ENCODE data around the gene ITPR1. TPM values are rescaled to one million over a fixed set of nuclear protein-coding genes. Genes with fewer than 3 reads are reported as not detected.

The ITPR1 gene
- total RNA-seq, 1 experiment from 2014 or later, result 7.5 TPM

- Mint-ChIP-seq H3K4me3 (ENCODE audit: unreplicated experiment) (peak overlapping the region; percentile 33), H3K27me3 (ENCODE audit: insufficient read depth, unreplicated experiment) (no peaks in the 10 kb centered on the region), H3K9me3 (ENCODE audit: unreplicated experiment) (no peaks in the 10 kb centered on the region), H3K36me3 (ENCODE audit: insufficient read depth, unreplicated experiment) (no peaks in the 10 kb centered on the region), H3K4me1 (ENCODE audit: insufficient read depth, unreplicated experiment) (peaks cover 20% of the 10 kb centered on the region), H3K27ac (ENCODE audit: low read depth, unreplicated experiment) (peak overlapping the region; percentile 79)
- CTCF ChIA-PET, result interaction anchor here (0.6 to 2.1 kb wide), 6 partner anchors 17 to 43 kb away, joined by 3 to 9 read pairs (median 4); no protein-coding TSS in a partner anchor
- BruUV-seq (replicated peaks), result no TSS peak
- POLR2A ChIA-PET, result interaction anchor here (1.0 to 1.7 kb wide), 6 partner anchors 9 to 77 kb away, joined by 3 to 8 read pairs (median 4); no protein-coding TSS in a partner anchor
- no peak for TF ChIP-seq CTCF (IDR thresholded peaks at IDR 0.05; ENCODE audit: unreplicated experiment)
- DNase-seq (ENCODE audit: unreplicated experiment), result peak; percentile 29
- intact Hi-C loops (cut with micrococcal nuclease), result no loop called here
These were observed 257.3 kb downstream of the ITPR1 start for GRCh38 chr3:4750306-4750968.

DNA sequence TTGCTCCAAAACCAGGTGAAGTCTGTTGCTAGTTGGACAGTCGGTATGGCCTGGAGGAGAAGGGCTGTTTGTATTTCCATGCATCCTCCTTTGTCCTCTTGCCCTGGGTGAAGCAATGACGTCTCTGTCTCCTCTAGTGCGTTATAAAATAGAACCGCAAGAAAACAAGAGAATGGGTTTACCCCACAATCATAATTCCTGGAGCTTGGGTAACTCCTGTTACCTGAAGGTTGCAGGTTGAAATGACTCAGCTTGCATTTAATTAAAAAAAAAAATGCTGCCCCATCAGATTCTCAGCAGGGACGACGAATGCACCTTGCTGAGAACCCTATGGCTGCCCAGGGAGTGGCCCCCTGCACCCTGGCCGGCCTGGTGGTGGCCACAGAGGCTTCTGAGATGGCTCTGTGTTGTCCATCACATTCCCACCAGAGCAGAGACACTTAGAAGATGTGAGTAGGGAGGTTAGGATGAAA, 257.9 kb downstream of the ITPR1 start:
- POLR2A ChIA-PET, result interaction anchor here (0.6 to 1.7 kb wide), 9 partner anchors 9 to 258 kb away, joined by 3 to 8 read pairs (median 4); partner anchors contain the start of gene ITPR1
- Mint-ChIP-seq H3K4me3 (ENCODE audit: unreplicated experiment) (peak overlapping the region; percentile 33), H3K27me3 (ENCODE audit: insufficient read depth, unreplicated experiment) (no peaks in the 10 kb centered on the region), H3K4me1 (ENCODE audit: insufficient read depth, unreplicated experiment) (peaks cover 20% of the 10 kb centered on the region), H3K36me3 (ENCODE audit: insufficient read depth, unreplicated experiment) (no peaks in the 10 kb centered on the region), H3K9me3 (ENCODE audit: unreplicated experiment) (no peaks in the 10 kb centered on the region), H3K27ac (ENCODE audit: low read depth, unreplicated experiment) (peak overlapping the region; percentile 79)
- CTCF ChIA-PET, result interaction anchor here (0.6 to 2.1 kb wide), 7 partner anchors 16 to 270 kb away, joined by 3 to 9 read pairs (median 3); no protein-coding TSS in a partner anchor
- DNase-seq (ENCODE audit: unreplicated experiment), result peak; percentile 70
- TSS peak; percentile 86 for BruUV-seq (replicated peaks)
- intact Hi-C loops (cut with micrococcal nuclease), result no loop called here
- TF ChIP-seq CTCF (IDR thresholded peaks at IDR 0.05; ENCODE audit: unreplicated experiment), result no peak

GRCh38 chr3:4751502-4752101, 258.5 kb downstream of the ITPR1 start:
- POLR2A ChIA-PET, result interaction anchor here (0.6 to 1.7 kb wide), 10 partner anchors 10 to 258 kb away, joined by 3 to 8 read pairs (median 4); partner anchors contain the start of gene ITPR1
- TF ChIP-seq CTCF (IDR thresholded peaks at IDR 0.05; ENCODE audit: unreplicated experiment), result no peak
- BruUV-seq (replicated peaks), result no TSS peak

More at GRCh38 chr3:4751502-4752101, 258.5 kb downstream of the ITPR1 start:
- Mint-ChIP-seq H3K9me3 (ENCODE audit: unreplicated experiment) (no peaks in the 10 kb centered on the region), H3K4me3 (ENCODE audit: unreplicated experiment) (no peak overlapping the region), H3K4me1 (ENCODE audit: insufficient read depth, unreplicated experiment) (peaks cover 20% of the 10 kb centered on the region), H3K36me3 (ENCODE audit: insufficient read depth, unreplicated experiment) (no peaks in the 10 kb centered on the region), H3K27me3 (ENCODE audit: insufficient read depth, unreplicated experiment) (no peaks in the 10 kb centered on the region), H3K27ac (ENCODE audit: low read depth, unreplicated experiment) (peak overlapping the region; percentile 79)
- peak; percentile 73 for DNase-seq (ENCODE audit: unreplicated experiment)
- CTCF ChIA-PET, result interaction anchor here (0.6 to 2.1 kb wide), 7 partner anchors 16 to 275 kb away, joined by 3 to 9 read pairs (median 3); no protein-coding TSS in a partner anchor
- intact Hi-C loops (cut with micrococcal nuclease), result no loop called here
